Panc1 (cell line): Measurements from ENCODE around the gene PGAM5.

Experiments
- CTCF ChIP-seq: fragments of 450-650 bp; IDR thresholded peaks from 2 replicates; pipeline ENCODE4 v1.5.1; 2017; ENCODE audit warnings: mild to moderate bottlenecking
- POLR2AphosphoS5 ChIP-seq: IDR thresholded peaks from 2 replicates; pipeline ENCODE4 v1.6.1; 2012; ENCODE audit warnings: mild to moderate bottlenecking, low read depth, low read length, moderate library complexity
- REST ChIP-seq, 2 experiments: IDR thresholded peaks; 2 replicates each; pipeline ENCODE4 v1.6.1; 2011 to 2012; ENCODE audit warnings: low read depth in 2 of 2, control low read depth in 1 of 2, low read length in 1 of 2, mild to moderate bottlenecking in 1 of 2, moderate library complexity in 1 of 2; ENCODE audit not compliant: insufficient read depth in 1 of 2
- TCF7L2 ChIP-seq: IDR thresholded peaks from 2 replicates; pipeline ENCODE4 v1.6.1; 2011; ENCODE audit warnings: mild to moderate bottlenecking, low read depth, low read length, inconsistent platforms

DNA sequence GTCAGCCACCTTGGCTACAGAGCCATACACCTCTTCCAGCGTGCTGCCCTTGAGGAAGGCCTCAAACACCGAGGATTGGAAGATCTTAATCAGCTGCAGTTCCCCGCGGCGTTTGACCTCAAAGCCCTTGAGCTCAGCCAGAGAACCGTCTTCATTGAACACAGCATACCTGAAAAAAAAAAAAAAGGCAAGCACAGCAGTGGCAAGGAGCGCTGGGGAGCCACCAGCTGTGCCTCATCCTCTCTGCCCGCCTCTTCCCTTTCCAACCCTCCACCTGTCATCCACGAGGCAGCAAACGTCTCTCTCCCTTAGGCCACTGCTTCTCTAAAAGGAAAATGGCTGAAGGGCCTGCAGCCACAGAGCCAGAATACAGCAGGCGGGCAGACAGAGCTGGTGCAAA, 49.6 kb upstream of the PGAM5 start:
- no peak for TF ChIP-seq CTCF
- no peak for TF ChIP-seq REST (IDR thresholded peaks at IDR 0.05; ENCODE audit: insufficient read depth in 1 of 2, low read depth in 2 of 2, low read length in 1 of 2)
- TF ChIP-seq TCF7L2 = no peak
- no peak for TF ChIP-seq POLR2AphosphoS5
